ENCODE results near the gene TACC2.
"Not testable (repeated sequence)": the region's sequence is repeated elsewhere in the genome, so short reads cannot be mapped to it uniquely, and the experiment has no call there.

The TACC2 gene

DNA sequence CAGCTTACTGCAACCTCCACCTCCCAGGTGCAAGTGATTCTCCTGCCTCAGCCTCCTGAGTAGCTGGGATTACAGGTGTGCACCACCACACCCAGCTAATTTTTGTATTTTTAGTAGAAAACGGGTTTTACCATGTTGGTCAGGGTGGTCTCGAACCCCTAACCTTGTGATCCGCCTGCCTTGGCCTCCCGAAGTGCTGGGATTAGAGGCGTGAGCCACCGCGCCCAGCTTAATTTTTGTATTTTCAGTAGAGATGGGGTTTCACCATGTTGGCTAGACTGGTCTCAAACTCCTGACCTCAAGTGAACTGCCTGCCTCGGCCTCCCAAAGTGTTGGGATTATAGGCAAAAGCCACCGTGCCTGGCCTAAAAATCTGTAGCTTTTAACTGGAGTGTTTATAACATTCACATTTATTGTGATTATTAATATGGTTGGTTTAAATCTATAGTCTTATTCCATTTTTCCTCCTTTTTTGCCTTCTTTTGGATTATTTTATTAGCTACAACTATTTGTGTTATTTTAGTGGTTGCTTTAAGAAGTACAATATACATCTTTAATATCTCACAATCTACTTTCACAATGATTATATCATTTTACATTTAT is 77.5 kb downstream of the TACC2 start:
- not testable (repeated sequence) for H3K4me3 ChIP-seq (ENCODE audit: low read depth in 1 of 2, low read length in 2 of 2); H3K9me3 ChIP-seq (ENCODE audit: control insufficient read depth in 1 of 2, low read length in 2 of 2); H3K4me1 ChIP-seq (ENCODE audit: control insufficient read depth in 1 of 2, insufficient read depth in 2 of 2, low read length in 2 of 2); H3K27ac ChIP-seq (ENCODE audit: low read length); H3K27me3 ChIP-seq (ENCODE audit: low read depth, low read length); H3K36me3 ChIP-seq (ENCODE audit: control insufficient read depth in 1 of 2, insufficient read depth in 2 of 2, low read length in 2 of 2)

DNA sequence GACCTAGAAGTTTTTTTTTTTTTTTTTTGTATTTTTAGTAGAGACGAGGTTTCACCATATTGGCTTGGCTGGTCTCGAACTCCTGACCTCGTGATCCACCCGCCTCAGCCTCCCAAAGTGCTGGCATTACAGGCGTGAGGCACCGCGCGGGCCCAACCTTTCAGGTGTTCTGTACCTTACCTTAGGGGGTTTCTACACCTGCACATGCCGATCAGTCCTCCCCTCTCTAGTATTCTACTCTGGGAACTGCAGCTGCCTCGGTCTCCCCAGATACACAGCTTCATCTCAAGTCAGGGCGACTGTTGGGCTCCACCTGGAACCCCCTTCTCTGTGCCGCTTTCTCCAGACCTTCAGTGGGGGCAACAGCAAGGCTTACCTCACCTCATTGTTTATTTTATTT is 79.9 kb downstream of the TACC2 start:
- Histone ChIP-seq H3K36me3 (ENCODE audit: control insufficient read depth in 1 of 2, insufficient read depth in 2 of 2, low read length in 2 of 2) (no peaks in the 10 kb centered on the region), H3K27me3 (ENCODE audit: low read depth, low read length) (no peaks in the 10 kb centered on the region), H3K4me1 (ENCODE audit: control insufficient read depth in 1 of 2, insufficient read depth in 2 of 2, low read length in 2 of 2) (no peaks in the 10 kb centered on the region), H3K4me3 (ENCODE audit: low read depth in 1 of 2, low read length in 2 of 2) (no peak overlapping the region), H3K27ac (ENCODE audit: low read length) (no peak overlapping the region), H3K9me3 (ENCODE audit: control insufficient read depth in 1 of 2, low read length in 2 of 2) (no peaks in the 10 kb centered on the region)

DNA sequence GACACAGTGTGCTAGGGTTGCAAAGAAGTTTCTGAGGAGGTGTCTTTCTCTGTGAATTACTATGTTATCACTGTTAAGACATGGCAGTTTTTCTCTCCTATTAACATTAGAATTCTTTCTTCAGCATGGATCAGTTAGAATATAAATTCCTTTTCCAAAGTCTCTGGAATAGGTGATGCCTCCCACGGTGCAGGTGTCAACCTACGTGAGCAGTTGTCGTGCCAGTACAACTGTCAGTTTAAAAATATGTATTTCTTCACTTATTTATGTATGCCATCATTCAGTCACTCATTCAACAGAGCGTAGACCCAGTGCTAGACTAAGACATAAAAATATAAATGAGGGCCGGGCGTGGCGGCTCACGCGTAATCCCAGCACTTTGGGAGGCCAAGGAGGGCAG is 83.5 kb downstream of the TACC2 start:
- Histone ChIP-seq H3K9me3 (ENCODE audit: control insufficient read depth in 1 of 2, low read length in 2 of 2) (no peaks in the 10 kb centered on the region), H3K27ac (ENCODE audit: low read length) (no peak overlapping the region), H3K4me1 (ENCODE audit: control insufficient read depth in 1 of 2, insufficient read depth in 2 of 2, low read length in 2 of 2) (no peaks in the 10 kb centered on the region), H3K36me3 (ENCODE audit: control insufficient read depth in 1 of 2, insufficient read depth in 2 of 2, low read length in 2 of 2) (no peaks in the 10 kb centered on the region), H3K27me3 (ENCODE audit: low read depth, low read length) (no peaks in the 10 kb centered on the region), H3K4me3 (ENCODE audit: low read depth in 1 of 2, low read length in 2 of 2) (no peak overlapping the region)

DNA sequence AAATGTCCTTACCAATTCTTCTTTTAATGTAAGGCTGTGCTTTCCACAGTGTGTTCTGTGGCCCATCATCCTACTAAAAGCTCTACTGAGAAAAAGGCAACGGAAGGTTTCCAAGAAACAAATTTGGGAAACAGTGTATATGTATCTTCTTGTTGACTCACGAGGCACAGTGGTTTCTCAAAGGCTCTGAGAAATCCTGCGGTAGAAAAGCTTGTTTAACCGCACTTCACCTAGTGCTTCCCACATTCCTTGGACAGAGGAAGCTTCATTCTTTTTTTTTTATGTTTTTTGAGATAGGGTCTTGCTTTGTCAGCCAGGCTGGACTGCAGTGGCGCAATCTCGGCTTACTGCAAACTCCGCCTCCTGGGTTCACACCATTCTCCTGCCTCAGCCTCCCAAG is 84.5 kb downstream of the TACC2 start:
- Histone ChIP-seq H3K4me1 (ENCODE audit: control insufficient read depth in 1 of 2, insufficient read depth in 2 of 2, low read length in 2 of 2) (peaks cover 0 to 3% of the 10 kb centered on the region in 2 donors), H3K9me3 (ENCODE audit: control insufficient read depth in 1 of 2, low read length in 2 of 2) (no peaks in the 10 kb centered on the region), H3K27me3 (ENCODE audit: low read depth, low read length) (no peaks in the 10 kb centered on the region), H3K36me3 (ENCODE audit: control insufficient read depth in 1 of 2, insufficient read depth in 2 of 2, low read length in 2 of 2) (no peaks in the 10 kb centered on the region), H3K27ac (ENCODE audit: low read length) (no peak overlapping the region), H3K4me3 (ENCODE audit: low read depth in 1 of 2, low read length in 2 of 2) (no peak overlapping the region)

DNA sequence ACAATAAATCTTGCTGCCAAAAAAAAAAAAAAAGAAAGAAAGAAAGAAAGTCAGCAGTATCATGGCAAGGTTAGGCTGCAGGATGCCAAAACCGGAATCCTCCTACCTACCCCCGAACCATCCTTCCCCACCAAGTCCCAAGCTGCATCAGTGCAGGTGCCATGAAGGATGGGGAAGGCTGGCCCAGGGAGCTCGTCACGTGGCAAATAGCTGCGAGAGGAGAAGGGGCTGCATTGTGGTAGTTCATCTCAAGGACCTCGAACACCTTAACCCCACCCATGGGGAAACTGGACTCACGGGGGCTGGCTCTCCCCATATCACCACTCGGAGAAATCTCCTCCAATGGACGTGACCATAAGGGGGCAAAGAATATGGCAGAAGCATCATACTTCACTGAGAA is 86.2 kb downstream of the TACC2 start:
- no peaks in the 10 kb centered on the region for H3K9me3 ChIP-seq (ENCODE audit: control insufficient read depth in 1 of 2, low read length in 2 of 2)
- H3K27me3 ChIP-seq (ENCODE audit: low read depth, low read length): no peaks in the 10 kb centered on the region
- H3K4me3 ChIP-seq (ENCODE audit: low read depth in 1 of 2, low read length in 2 of 2): no peak overlapping the region
- no peak overlapping the region for H3K27ac ChIP-seq (ENCODE audit: low read length)
- peaks cover 0 to 5% of the 10 kb centered on the region in 2 donors for H3K4me1 ChIP-seq (ENCODE audit: control insufficient read depth in 1 of 2, insufficient read depth in 2 of 2, low read length in 2 of 2)
- H3K36me3 ChIP-seq (ENCODE audit: control insufficient read depth in 1 of 2, insufficient read depth in 2 of 2, low read length in 2 of 2): no peaks in the 10 kb centered on the region

DNA sequence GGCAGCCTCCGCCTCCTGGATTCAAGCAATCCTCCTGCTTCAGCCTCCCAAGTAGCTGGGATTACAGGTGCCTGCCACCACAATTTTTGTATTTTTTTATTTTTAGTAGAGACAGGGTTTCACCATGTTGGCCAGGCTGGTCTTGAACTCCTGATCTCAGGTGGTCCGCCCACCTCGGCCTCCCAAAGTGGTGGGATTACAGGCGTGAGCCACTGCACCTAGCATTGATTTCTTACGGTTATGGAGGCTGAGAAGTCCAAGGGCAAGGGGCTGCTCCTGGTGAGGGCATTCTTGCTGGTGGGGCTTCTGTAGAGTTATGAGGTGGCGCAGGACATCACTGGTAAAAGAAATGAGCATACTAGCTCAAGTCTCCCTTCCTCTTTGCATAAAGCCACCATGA is 86.9 kb downstream of the TACC2 start:
- H3K27ac ChIP-seq (ENCODE audit: low read length); H3K4me1 ChIP-seq (ENCODE audit: control insufficient read depth in 1 of 2, insufficient read depth in 2 of 2, low read length in 2 of 2): not testable (repeated sequence)

DNA sequence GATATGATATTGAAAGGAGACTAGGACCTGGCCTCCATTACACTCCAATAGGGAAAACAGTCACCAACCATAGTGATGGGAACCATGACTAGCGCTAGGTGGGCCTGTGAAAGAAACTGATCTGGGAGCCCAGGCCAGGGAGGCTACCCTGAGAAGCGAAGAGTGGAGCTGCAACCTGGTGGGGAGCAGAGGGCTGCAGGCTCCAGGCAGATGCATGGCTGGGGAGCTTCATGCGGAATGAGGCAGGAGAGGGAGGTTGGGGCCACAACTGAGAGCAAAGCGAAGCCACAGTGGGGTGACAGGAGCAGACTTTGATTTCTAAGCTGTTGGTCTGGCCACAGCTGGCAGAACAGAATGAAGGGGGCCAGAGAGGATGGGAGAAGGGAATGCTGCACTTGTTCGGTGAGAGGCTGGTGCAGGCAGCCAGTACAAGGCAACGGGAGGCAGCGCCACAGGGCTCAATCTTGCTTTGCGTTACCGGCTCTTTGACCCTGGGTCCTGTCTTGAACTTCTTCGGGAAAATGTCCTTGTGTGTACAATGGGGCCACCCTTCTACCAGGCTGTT is 88.4 kb downstream of the TACC2 start:
- Histone ChIP-seq H3K36me3 (ENCODE audit: control insufficient read depth in 1 of 2, insufficient read depth in 2 of 2, low read length in 2 of 2) (no peaks in the 10 kb centered on the region), H3K27ac (ENCODE audit: low read length) (no peak overlapping the region), H3K9me3 (ENCODE audit: control insufficient read depth in 1 of 2, low read length in 2 of 2) (no peaks in the 10 kb centered on the region)

More for the DNA sequence above, 86.9 kb downstream of the TACC2 start:
- not testable (repeated sequence) for H3K27me3 ChIP-seq (ENCODE audit: low read depth, low read length); H3K9me3 ChIP-seq (ENCODE audit: control insufficient read depth in 1 of 2, low read length in 2 of 2); H3K36me3 ChIP-seq (ENCODE audit: control insufficient read depth in 1 of 2, insufficient read depth in 2 of 2, low read length in 2 of 2); H3K4me3 ChIP-seq (ENCODE audit: low read depth in 1 of 2, low read length in 2 of 2)

DNA sequence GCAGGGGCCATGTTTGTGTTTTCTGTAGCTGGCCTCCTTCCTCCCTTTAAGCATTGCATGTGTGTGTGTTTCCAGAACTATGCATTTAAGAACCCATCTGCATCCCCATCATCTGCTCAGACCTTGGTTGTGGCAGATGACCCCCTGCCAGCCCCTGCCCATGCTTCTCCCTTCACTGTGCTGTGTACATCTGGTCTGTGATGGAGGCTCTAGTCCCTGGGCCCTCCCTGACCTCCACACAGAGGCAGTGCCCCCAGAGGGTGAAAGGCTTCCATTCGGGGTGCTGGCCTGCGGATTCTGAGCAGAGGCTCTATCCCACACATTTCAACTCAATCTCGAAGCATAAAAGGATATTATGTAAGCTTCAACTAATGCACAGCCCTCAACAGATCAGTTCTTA is 89.4 kb downstream of the TACC2 start:
- peaks cover 0 to 5% of the 10 kb centered on the region in 2 donors for H3K4me1 ChIP-seq (ENCODE audit: control insufficient read depth in 1 of 2, insufficient read depth in 2 of 2, low read length in 2 of 2)
- no peak overlapping the region for H3K27ac ChIP-seq (ENCODE audit: low read length)
- H3K9me3 ChIP-seq (ENCODE audit: control insufficient read depth in 1 of 2, low read length in 2 of 2): no peaks in the 10 kb centered on the region
- no peaks in the 10 kb centered on the region for H3K27me3 ChIP-seq (ENCODE audit: low read depth, low read length)
- no peak overlapping the region for H3K4me3 ChIP-seq (ENCODE audit: low read depth in 1 of 2, low read length in 2 of 2)
- no peaks in the 10 kb centered on the region for H3K36me3 ChIP-seq (ENCODE audit: control insufficient read depth in 1 of 2, insufficient read depth in 2 of 2, low read length in 2 of 2)

More for the DNA sequence above, 88.4 kb downstream of the TACC2 start:
- H3K27me3 ChIP-seq (ENCODE audit: low read depth, low read length): no peaks in the 10 kb centered on the region
- H3K4me1 ChIP-seq (ENCODE audit: control insufficient read depth in 1 of 2, insufficient read depth in 2 of 2, low read length in 2 of 2): peaks cover 0 to 5% of the 10 kb centered on the region in 2 donors
- H3K4me3 ChIP-seq (ENCODE audit: low read depth in 1 of 2, low read length in 2 of 2): no peak overlapping the region

DNA sequence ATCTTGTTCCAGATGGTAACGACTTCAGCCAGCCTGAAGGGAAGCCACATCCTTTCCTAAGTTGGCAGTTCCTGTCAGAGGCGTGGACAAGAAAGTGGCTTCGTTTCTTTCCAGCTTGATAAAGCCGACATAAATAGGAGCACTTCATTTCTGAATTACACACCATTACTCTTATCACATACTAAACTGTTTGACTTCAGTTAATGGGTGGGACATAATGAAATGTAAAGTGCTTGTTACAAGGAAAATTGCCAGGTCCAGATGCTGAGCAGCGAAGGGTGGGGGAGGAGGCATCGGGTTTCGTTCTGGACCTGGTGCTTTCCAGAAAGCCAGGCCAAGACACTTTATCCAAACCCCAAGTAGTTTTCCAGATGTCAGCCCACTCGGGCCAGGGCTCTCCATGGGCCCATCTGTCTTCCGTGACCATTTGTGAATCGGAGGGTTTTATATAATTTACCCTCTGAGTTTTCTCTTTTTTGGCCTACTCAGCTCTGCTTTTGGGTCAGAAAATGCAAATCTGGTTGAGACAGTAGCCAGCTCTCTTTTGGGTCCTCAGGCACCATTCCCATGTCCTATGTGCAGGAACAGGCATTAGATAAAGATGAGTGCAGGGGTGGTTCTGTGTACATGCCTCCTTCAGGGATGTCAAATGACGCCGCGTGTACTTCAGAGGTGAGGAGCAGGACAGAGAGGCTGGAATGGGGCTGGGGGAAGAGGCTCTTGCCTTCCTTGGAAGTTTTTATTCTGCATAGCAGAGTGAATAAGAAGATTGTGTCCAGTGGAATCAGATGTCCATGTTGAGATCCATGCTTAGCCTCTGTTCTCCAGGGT is 90.2 kb downstream of the TACC2 start:
- no peak overlapping the region for H3K27ac ChIP-seq (ENCODE audit: low read length)
- H3K4me3 ChIP-seq (ENCODE audit: low read depth in 1 of 2, low read length in 2 of 2): no peak overlapping the region
- no peaks in the 10 kb centered on the region for H3K9me3 ChIP-seq (ENCODE audit: control insufficient read depth in 1 of 2, low read length in 2 of 2)
- H3K36me3 ChIP-seq (ENCODE audit: control insufficient read depth in 1 of 2, insufficient read depth in 2 of 2, low read length in 2 of 2): no peaks in the 10 kb centered on the region
- H3K27me3 ChIP-seq (ENCODE audit: low read depth, low read length): no peaks in the 10 kb centered on the region
- peaks cover 0 to 5% of the 10 kb centered on the region in 2 donors for H3K4me1 ChIP-seq (ENCODE audit: control insufficient read depth in 1 of 2, insufficient read depth in 2 of 2, low read length in 2 of 2)

DNA sequence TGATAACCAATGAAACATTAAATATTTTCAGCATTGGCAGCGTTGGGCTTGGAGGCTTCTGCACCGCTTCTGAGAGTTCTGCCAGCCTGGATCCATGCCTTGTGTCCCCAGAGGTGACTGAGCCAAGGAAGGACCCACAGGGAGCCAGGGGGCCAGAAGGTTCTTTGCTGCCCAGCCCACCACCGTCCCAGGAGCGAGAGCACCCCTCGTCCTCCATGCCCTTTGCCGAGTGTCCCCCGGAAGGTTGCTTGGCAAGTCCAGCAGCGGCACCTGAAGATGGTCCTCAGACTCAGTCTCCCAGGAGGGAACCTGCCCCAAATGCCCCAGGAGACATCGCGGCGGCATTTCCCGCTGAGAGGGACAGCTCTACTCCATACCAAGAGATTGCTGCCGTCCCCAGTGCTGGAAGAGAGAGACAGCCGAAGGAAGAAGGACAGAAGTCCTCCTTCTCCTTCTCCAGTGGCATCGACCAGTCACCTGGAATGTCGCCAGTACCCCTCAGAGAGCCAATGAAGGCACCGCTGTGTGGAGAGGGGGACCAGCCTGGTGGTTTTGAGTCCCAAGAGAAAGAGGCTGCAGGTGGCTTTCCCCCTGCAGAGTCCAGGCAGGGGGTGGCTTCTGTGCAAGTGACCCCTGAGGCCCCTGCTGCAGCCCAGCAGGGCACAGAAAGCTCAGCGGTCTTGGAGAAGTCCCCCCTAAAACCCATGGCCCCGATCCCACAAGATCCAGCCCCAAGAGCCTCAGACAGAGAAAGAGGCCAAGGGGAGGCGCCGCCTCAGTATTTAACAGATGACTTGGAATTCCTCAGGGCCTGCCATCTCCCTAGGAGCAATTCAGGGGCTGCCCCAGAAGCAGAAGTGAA is 93.9 kb downstream of the TACC2 start:
- no peak overlapping the region for H3K27ac ChIP-seq (ENCODE audit: low read length)
- H3K9me3 ChIP-seq (ENCODE audit: control insufficient read depth in 1 of 2, low read length in 2 of 2): no peaks in the 10 kb centered on the region
- H3K4me3 ChIP-seq (ENCODE audit: low read depth in 1 of 2, low read length in 2 of 2): no peak overlapping the region
- H3K27me3 ChIP-seq (ENCODE audit: low read depth, low read length): no peaks in the 10 kb centered on the region
- peaks cover 0 to 6% of the 10 kb centered on the region in 2 donors for H3K36me3 ChIP-seq (ENCODE audit: control insufficient read depth in 1 of 2, insufficient read depth in 2 of 2, low read length in 2 of 2)
- peaks cover 0 to 9% of the 10 kb centered on the region in 2 donors for H3K4me1 ChIP-seq (ENCODE audit: control insufficient read depth in 1 of 2, insufficient read depth in 2 of 2, low read length in 2 of 2)

DNA sequence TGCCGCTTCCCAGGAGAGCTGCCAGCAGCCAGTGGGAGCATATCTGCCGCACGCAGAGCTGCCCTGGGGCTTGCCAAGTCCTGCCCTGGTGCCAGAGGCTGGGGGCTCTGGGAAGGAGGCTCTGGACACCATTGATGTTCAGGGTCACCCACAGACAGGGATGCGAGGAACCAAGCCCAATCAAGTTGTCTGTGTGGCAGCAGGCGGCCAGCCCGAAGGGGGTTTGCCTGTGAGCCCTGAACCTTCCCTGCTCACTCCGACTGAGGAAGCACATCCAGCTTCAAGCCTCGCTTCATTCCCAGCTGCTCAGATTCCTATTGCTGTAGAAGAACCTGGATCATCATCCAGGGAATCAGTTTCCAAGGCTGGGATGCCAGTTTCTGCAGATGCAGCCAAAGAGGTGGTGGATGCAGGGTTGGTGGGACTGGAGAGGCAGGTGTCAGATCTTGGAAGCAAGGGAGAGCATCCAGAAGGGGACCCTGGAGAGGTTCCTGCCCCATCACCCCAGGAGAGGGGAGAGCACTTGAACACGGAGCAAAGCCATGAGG is 94.6 kb downstream of the TACC2 start:
- H3K4me1 ChIP-seq (ENCODE audit: control insufficient read depth in 1 of 2, insufficient read depth in 2 of 2, low read length in 2 of 2): peaks cover 0 to 5% of the 10 kb centered on the region in 2 donors
- H3K27ac ChIP-seq (ENCODE audit: low read length): no peak overlapping the region
- no peaks in the 10 kb centered on the region for H3K27me3 ChIP-seq (ENCODE audit: low read depth, low read length)
- H3K9me3 ChIP-seq (ENCODE audit: control insufficient read depth in 1 of 2, low read length in 2 of 2): no peaks in the 10 kb centered on the region
- no peak overlapping the region for H3K4me3 ChIP-seq (ENCODE audit: low read depth in 1 of 2, low read length in 2 of 2)
- H3K36me3 ChIP-seq (ENCODE audit: control insufficient read depth in 1 of 2, insufficient read depth in 2 of 2, low read length in 2 of 2): peaks cover 0 to 11% of the 10 kb centered on the region in 2 donors
